Head of caudate nucleus (tissue), 42 donors: ENCODE results near the gene CFHR3.
"Not testable (repeated sequence)": the region's sequence is repeated elsewhere in the genome, so short reads cannot be mapped to it uniquely, and the experiment has no call there.

ENCODE experiments used
- DNase-seq, 42 donors: peaks; one replicate each; pipeline versions ENCODE4 v3.0.0 to v3.0.0-alpha.2; 2020 to 2021; ENCODE audit warnings: mixed read lengths in 7 of 42
- intact Hi-C: fragments of 100-400 bp; cut with DNase I; formaldehyde crosslinking; loops from one replicate; pipeline ENCODE4 v1.15.0; 2022

The CFHR3 gene

DNA sequence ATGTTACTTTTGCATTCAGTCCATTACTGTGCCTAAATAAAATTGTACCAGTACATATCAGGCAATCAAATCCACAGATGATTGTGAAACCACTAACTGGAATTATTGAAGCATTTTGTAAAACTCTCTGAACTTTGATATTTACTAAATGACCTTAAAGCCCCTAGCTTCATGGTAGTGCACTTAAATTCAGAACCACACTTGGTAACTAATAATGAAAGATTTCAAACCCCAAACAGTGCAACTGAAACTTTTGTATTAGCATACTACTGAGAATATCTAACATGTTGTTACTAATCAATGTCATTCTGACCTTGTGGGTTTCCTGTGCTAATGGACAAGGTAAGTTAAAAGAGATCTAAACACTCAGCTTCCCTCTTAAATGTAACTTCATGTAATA lies at the start of gene CFHR3:
Gene CFHR3 (plus strand): TSS at position 238 of the 400 bp plus-strand sequence. CDS start 47 bp downstream, at position 285.
- no peak for DNase-seq
- intact Hi-C loops: no loop called here

DNA sequence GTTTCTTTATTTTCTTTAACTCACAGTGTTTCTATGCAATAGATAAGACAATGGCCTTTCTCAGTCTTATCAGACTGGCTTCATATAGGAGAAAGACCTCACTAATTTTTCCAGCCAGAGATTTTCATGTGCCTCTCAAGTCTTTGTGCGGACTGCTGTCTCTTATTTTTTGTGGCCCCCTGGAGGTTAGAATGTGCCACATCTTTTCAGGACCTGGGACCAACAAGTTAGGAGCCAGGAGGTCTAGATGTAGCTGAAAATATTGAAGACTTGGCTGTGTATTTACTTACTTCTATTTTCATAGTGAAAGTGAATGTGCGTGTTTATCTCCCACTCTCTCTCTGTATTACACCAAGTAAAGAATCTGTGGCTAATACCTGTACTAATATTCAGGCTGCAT lies 42.1 kb upstream of the CFHR3 start:
- intact Hi-C loops: no loop called here
- no peak for DNase-seq

DNA sequence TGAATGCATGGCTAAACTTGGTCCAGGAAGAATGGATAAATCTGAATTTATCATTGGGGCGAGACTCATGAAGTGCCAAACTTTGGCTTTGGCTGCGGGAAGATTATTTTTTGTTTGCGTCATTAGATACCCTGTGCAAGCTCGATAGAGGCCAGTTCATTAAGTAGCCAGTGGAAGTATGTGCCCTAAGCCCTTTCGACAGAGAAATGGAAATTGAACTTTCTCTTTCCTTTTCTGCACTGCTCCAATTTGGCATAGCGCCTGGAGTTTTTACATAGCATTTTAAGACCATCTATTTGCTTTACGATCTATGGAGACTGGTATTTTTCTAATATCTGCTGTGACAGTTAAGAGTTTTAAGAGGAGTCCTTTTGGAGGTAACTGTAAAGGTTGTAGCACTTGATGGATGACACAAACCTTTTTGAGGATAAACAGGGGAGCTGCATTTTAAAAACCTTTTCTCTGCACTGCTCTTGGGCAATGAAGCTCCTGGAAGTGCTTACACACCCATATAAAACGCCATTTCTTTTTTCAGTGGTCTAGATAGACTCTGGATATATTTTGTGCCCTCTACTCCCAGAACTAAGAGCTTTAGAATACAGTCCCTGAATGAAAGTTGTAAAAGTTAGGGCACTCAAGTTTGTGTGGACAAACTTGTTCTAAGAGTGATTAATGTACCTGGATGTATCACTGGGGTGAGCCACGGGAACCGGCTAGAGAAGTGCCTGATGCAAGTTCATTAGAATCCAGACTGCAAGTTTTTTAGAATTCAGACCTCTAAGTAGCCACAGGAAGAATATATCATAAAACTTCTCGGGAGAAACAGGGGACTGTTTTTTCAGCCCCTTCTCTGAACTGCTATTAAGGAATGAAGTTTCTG lies 41.3 kb upstream of the CFHR3 start:
- DNase-seq: no peak
- intact Hi-C loops: no loop called here

DNA sequence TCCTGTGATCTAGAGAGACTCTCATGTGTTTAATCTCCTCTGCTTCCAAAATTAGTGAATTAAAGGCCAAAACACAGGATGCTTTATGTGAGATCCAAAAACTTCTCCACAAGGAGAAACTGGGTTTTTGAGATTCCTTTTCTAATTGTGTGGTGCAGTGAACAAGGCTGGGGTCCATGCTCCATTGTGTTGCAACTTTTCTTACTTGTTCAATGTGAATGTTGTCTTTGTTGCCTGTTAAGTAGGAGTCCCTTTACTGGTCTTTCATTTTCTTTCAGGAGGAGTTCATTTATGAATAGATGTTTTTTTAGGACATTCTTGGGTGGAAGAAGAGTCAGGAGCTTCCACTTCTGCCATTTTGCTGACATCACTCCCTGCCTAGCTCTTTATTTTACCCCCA lies 40.6 kb upstream of the CFHR3 start:
- no peak for DNase-seq
- intact Hi-C loops: no loop called here

DNA sequence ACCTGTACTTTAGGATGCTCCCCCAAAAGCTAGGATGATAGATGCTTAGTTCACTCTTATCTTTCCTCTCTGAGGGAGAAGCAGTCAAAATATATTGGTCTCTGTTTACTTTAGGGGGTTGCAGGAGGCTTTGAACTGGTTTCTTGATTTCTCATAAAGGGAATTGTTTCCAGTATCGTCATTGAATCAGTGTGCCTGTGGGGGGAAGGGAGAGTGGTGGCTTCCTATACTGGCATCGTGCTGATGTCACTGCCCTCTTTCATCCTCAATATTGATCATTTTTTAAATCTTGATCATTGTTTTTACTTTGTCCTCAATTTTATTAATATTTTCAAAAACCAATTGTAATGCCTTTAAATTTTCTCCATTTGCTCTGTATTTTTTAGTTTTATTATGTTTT lies 40.2 kb upstream of the CFHR3 start:
- intact Hi-C loops: no loop called here
- DNase-seq: no peak

DNA sequence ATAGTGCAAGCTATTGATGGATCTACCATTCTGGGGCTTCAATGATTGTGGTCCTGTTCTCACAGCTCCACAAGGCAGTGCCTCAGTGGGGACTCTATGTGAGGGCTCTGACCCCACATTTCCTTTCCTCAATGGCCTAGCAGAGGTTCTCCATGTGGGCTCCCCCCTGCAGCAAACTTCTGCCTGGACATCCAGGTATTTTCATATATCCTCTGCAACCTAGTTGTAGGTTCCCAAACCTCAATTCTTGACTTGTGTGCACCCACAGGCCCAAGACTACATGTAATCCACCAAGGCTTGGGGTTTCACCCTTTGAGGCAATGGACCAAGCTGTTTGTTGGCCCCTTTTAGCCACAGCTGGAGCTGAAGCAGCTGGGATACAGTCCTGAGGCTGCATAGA lies 35.9 kb upstream of the CFHR3 start:
- intact Hi-C loops: no loop called here
- peak in 1 of 42 donors; percentile 10 for DNase-seq

DNA sequence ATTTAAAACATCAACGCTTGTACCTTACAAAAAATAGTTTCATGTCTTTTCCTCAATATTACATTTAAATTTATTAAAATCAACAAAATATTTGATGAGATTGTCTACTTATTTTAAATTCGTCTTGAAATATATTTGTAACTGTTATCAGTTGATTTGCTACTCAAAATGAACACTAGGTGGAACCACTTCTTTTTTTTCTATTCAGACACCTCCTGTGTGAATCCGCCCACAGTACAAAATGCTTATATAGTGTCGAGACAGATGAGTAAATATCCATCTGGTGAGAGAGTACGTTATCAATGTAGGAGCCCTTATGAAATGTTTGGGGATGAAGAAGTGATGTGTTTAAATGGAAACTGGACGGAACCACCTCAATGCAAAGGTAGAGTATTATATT lies 31.4 kb upstream of the CFHR3 start:
- DNase-seq, intact Hi-C loops: not testable (repeated sequence)

DNA sequence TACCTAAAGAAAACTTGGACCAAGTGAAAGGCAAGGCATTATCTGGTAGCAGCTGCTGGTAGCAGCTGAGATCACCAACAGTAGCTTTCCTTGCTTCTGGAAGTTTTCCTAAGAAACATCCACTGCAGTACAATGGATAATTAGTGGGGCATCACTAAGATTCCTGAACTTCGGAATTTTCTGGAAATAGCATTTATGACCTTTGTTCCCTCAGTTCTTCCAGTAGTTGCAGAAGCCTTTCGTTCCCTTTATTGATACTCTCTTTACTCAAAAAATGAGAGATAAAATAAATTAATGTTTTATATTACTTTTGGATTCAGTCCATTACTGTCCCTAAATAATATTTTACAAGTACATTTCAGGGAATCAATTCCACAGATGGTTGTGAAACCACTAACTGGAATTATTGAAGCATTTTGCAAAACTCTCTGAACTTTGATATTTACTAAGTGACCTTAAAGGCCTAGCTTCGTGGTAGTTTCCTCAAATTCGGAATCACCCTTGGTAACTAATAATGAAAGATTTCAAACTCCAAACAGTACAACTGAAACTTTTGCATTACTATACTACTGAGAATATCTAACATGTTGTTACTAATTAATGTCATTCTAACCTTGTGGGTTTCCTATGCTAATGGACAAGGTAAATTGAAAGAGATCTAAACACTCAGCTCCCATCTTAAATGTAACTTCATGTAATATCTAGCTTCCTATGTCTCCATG lies 9.5 kb upstream of the CFHR3 start:
- intact Hi-C loops, DNase-seq: not testable (repeated sequence)

DNA sequence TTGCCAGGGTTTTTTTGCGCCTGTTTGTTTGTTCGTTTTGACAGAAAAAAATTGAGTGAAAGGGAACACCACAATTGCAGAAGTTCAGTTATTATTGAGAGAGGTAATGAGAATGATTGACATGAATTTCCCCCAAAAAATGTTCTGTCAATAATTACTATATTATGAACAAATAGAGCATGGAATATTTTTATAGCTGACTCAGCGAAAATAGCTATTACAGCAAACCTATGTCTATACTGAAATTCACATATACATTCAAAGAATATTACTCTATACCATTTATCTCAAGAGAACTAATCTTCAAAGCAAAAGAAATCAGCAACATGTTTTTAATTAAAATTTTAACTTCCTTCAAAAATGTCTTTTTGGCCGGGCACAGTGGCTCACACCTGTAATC lies 4.8 kb upstream of the CFHR3 start:
- DNase-seq, intact Hi-C loops: not testable (repeated sequence)

DNA sequence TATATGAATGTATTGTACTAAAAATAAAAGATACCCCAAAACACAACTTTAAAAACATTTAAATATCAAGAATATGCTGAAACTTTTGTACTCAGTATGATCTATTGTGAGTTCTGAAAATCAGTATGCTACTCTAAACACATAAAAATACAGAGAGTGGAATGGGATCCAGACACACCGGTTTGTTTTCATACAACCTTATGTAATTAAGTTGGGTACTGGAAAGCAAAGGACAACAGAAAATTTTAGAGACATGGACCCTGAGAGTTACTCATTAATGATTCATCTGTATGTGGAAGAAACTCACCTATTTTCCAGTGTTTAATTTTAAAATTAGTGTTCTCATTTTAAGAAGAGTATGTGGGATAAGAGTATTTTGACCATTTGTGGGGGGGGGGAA lies 927 bp upstream of the CFHR3 start:
- intact Hi-C loops: no loop called here
- DNase-seq: no peak

DNA sequence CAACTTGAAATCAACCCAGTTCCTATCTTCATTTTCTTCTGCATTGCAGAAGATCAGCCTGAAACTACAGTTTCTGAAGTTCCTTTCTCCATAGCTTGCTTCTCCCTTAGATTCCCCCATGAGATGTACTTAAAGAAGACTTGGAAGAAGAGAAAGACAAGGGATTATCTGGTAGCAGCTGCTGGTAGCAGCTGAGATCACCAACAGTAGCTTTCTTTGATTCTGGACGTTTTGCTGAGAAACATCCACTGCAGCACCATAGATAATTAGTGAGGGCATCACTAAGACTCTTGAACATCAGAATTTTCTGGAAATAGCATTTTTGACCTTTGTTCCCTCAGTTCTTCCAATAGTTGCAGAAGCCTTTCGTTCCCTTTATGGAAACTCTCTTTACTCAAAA lies 465 bp upstream of the CFHR3 start:
- intact Hi-C loops: no loop called here
- no peak for DNase-seq

DNA sequence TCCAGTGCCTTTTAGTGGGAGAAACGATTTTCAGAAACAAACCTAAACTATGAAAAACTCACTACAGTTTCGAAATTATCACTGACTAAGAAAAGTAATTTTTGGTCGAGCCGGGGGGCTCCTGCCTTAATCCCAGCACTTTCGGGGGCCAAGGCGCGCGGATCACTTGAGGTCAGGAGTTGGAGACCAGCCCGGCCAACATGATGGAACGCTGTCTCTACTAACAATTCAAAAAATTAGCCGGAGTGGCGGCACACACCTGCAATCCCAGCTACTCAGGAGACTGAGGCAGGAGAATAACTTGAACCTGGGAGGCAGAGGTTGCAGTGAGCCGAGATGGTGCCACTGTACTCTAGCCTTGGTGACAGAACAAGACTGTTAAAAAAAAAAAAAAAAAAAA lies 3.0 kb downstream of the CFHR3 start:
- intact Hi-C loops: no loop called here
- no peak for DNase-seq

DNA sequence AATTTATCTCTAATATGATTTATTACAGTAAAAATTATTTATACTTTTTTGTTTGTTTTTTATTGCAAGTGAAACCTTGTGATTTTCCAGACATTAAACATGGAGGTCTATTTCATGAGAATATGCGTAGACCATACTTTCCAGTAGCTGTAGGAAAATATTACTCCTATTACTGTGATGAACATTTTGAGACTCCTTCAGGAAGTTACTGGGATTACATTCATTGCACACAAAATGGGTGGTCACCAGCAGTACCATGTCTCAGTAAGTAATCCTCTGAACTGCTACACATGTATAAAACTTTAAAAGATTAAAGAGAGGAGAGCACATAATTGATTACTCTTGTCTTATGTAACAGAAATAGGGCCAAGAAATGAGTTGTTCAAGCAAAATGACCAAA lies 4.5 kb downstream of the CFHR3 start:
- intact Hi-C loops: no loop called here
- no peak for DNase-seq

DNA sequence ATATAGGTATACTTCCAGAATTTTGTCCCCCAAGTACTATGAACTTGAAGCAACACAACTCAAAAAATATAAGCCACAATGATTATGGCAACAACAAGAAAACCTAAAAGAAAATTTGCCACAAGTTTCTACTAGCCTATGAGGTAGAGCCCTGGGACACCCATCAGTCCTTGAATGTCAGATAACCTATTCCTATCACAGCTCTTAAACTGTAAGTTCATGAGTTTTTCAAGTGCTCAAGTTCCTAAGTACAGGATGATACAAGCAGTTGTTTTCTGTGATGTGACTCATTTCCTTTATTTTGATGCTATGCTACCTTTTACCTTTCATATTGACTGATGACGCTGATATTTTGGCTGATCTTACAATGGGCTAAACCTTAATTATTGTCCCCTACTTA lies 16.6 kb downstream of the CFHR3 start:
- intact Hi-C loops, DNase-seq: not testable (repeated sequence)

DNA sequence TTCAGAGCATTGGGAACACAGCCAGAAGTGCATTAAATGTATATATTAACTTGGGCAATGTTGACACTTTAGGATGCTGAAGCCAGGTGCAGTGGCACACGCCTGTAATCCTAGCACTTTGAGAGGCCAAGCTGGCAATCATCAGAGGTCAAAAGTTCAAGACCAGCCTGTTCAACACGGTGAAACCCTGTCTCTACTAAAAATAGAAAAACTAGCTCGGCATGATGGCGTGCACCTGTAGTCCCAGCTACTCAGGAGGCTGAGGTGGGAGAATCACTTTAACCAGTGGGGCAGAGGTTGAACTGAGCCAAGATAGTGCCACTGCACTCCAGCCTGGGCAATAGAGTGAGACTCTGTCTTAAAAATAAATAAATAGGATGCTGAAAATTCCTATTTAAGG lies 19.5 kb downstream of the CFHR3 start:
- DNase-seq, intact Hi-C loops: not testable (repeated sequence)

DNA sequence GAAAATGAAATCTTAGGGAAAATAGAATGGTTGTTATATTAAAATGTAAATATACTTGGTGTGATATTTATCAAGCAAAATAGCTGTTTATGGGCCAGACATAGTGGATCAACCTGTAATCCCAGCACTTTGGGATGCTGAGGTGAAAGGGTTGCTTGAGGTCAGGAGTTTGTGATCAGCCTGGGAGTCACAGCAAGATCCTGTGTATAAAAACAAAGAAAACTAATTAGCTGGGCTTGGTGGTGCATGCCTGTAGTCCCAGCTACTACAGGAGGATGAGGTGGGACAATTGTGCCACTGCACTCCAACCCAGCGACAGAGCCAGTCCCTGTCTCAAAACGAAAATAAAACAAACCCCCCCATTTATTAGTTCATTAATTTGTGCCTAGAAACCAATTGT lies 23.3 kb downstream of the CFHR3 start:
- no peak for DNase-seq
- intact Hi-C loops: no loop called here

DNA sequence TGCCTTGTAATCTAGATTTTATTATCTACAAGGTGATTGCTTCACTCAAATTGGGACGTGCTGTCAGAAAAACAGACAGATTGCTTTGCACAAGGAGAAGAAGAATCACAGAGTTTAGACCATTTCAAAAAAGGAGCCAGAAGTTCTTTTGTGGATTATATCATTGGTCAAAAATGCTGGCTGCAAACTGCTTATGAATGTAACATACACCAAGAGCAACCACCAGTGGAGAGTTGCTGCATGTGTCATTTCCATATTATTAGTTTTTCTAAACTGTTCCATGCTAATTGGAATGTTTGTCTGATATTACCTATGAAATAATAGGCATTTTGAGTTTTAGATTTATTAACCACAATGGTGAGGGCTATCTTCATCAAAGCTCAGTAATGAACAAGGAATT lies 27.3 kb downstream of the CFHR3 start:
- intact Hi-C loops, DNase-seq: not testable (repeated sequence)

DNA sequence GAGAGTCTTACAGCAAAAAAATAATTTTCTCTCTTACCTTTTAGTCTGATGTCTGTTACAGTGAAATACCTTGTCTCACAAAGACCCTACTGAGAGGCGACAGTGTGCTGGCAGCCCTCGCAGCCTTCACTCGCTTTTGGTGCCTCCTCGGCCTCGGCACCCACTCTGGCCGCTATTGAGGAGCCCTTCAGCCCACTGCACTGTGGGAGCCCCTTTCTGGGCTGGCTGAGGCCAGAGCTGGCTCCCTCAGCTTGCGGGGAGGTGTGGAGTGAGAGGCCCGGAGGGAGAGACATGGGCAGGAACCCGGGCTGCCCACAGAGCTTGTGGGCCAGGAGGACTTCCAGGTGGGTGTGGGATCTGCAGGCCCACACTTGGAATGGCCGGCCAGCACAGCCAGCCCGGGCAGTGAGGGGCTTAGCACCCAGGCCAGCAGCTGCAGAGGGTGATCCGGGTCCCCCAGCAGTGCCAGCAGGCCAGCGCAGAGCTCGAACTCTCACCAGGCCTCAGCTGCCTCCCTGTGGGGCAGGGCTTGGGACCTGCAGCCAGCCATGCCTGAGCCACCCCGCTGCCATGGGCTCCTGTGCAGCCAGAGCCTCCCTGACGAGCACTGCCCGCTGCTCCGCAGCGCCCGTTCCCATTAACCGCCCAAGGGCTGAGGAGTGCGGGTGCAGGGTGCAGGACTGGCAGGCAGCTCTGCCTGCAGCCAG lies 34.0 kb downstream of the CFHR3 start:
- intact Hi-C loops: no loop called here
- DNase-seq: no peak

DNA sequence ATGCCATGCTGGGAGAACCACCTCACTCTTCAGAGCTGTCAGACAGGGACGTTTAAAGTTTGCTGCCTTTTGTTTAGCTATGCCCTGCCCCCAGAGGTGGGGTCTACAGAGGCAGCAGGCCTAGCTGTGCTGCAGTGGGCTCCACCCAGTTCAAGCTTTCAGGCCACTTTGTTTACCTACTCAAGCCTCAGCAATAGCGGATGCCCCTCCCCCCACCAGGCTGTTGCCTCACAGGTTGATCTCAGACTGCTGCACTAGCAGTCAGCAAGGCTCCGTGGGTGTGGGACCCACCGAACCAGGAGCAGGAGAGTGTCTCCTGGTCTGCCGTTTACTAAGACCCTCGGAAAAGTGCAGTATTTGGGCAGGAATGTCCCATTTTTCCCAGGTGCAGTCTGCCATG lies 42.8 kb downstream of the CFHR3 start:
- intact Hi-C loops, DNase-seq: not testable (repeated sequence)

DNA sequence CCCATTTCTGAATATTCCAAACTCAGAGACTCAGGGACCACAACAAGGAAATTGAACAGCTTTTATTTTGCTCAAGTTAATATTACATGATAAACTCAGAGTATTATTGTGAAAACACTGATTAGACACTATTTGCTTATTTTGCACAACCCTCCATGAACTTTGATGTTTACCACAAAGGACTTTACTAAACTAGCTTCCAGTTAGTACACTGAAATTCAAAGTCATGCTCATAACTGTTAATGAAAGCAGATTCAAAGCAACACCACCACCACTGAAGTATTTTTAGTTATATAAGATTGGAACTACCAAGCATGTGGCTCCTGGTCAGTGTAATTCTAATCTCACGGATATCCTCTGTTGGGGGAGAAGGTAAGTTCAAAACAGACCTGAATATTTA lies 44.9 kb downstream of the CFHR3 start, which contains the start of gene CFHR1:
Gene CFHR1 (plus strand): TSS at position 201 of the 400 bp plus-strand sequence. CDS start 114 bp downstream, at position 315.
- DNase-seq, intact Hi-C loops: not testable (repeated sequence)
